ENCODE results near the gene VPS9D1. TPM values are rescaled to one million over a fixed set of nuclear protein-coding genes. Genes with fewer than 3 reads are reported as not detected.
"Not testable (repeated sequence)": the region's sequence is repeated elsewhere in the genome, so short reads cannot be mapped to it uniquely, and the experiment has no call there.

The VPS9D1 gene
- total RNA-seq, 1 donor from 2014 or later: 11.2 TPM

DNA sequence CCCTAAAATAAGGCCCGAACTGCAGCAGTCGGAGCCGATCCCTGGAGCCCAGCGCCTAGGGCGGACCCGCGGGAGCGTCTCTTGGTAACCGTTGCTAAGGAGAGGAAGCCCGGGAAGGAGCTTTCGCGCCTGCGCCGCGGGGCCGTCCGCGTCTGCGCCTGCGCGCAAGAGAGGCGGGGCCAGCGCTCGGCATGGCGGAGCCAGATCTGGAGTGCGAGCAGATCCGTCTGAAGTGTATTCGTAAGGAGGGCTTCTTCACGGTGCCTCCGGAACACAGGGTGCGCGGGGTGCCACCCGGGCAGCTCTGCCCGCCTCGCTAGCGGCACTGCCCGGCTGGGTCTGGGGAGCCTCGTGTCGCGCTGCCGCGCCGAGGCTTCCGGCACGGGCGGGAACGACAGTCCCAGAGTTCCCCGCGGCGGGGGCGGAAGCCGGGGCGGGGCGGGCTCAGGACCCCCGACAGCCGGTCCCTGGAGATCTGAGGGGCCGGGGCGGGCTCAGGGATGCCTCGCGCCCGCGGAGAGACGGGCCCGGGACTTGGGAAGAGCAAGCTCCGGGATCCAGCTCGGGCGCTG lies 34.1 kb downstream of the VPS9D1 start, which contains the start of gene CDK10:
CDK10 (plus strand) TSS at position 170 of the 572 bp plus-strand sequence; CDS start at position 192, 22 bp downstream.
- peak; percentile 97 for ATAC-seq (ENCODE audit: poor library complexity)
- peak; percentile 90 for DNase-seq
- intact Hi-C loops (cut with DNase I): no loop called here

GRCh38 chr16:89685916-89686315 lies 34.8 kb downstream of the VPS9D1 start:
- intact Hi-C loops (cut with DNase I): no loop called here
- ATAC-seq (ENCODE audit: poor library complexity): no peak
- no peak for DNase-seq

DNA sequence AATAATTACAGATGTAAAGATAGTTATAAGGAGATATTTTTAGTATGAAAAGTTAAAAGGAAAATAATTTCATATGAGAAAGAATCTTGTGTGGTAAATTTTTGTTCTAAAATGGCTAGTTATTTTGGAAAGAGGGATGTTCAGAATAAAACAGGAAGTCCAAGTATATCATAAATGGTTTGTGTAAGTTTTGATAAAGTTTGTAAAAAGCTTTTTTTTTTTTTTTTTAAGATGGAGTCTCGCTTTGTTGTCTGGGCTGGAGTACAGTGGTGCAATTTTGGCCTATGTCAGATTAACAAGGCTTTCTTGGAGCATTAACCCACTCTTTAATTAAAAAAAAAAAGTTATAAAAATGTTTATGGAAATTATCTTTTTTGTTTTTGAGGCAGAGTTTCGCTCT lies 42.4 kb downstream of the VPS9D1 start:
- ATAC-seq (ENCODE audit: poor library complexity): no peak
- intact Hi-C loops (cut with DNase I): no loop called here

GRCh38 chr16:89672177-89672941 lies 48.3 kb downstream of the VPS9D1 start:
- DNase-seq (no peak), ATAC-seq (ENCODE audit: poor library complexity) (no peak)
- intact Hi-C loops (cut with DNase I): no loop called here

More for the DNA sequence above, 42.4 kb downstream of the VPS9D1 start:
- DNase-seq: no peak

DNA sequence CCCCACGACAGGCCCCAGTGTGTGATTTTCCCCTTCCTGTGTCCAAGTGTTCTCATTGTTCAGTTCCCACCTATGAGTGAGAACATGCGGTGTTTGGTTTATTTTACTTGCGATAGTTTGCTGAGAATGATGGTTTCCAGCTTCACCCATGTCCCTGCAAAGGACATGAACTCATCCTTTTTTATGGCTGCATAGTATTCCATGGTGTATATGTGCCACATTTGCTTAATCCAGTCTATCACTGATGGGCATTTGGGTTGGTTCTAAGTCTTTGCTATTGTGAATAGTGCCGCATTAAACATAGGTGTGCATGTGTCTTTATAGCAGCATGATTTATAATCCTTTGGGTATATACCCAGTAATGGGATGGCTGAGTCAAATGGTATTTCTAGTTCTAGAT lies 49.1 kb downstream of the VPS9D1 start:
- intact Hi-C loops (cut with DNase I); ATAC-seq (ENCODE audit: poor library complexity); DNase-seq: not testable (repeated sequence)

DNA sequence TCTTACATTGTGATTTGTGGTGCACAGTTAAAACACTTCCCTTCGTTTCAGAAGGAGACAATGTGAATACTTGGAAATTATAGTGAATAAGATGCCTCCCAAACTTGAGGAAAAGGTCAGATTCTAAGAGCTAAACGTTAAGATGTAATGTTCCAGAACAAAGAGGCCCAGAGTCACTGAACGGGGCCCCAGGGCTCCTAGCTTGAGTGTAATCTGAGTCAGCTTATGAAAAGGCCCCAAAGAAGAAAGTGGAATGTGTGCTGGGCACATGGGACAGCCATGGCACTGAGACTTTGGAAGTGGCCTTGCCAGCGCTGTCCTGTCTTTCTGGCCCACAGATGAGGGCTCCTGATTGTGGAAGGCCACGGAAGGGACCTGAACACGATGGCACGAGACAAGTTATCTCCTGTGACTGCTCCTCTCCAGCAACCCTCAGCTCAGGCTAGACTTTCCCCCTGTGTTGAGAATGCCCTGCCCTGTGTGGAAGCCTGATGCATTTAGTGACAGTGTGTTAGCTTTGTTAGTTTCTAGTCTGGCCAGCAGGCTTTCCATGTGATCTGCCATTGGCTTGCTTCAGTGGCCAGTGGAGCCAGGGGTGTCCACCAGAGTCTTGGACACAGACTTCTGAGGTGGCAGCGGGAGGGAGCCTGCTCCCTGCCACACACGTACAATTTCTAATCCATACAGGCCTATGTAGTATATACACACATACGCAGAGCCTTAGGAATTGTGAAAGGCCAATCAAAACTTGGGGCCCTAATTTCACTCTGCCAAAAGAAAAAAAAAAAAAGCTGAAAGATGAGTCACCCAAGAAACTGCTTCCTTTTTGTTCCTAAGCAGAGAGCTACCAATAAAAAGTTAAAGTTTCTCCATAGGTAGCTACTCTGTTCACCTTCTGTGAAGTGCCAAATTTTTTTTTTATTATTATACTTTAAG lies 49.9 kb downstream of the VPS9D1 start:
- no peak for DNase-seq
- intact Hi-C loops (cut with DNase I): no loop called here
- ATAC-seq (ENCODE audit: poor library complexity): no peak

- no peak for ATAC-seq (ENCODE audit: poor library complexity)
- intact Hi-C loops (cut with DNase I): no loop called here
- DNase-seq: no peak
Measured at GRCh38 chr16:89669755-89670154, 50.9 kb downstream of the VPS9D1 start.

DNA sequence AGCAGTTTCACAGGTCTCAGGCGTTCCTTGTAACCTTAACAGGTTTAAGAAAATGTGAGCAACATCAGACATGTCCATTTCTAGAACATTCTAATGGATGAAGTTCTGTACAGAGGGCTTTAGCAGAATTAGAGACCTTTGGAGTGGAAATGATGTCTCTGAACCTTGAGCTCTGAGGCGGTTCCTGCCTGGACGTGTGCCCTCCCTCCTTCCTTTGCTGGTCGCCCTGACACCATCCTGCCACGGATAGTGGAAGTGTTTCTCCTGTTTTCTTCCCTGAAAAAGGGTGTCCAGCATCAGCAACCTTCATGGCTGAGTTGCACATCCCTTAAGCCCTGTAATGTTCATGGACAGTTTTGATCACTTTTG lies 51.9 kb downstream of the VPS9D1 start:
- intact Hi-C loops (cut with DNase I): no loop called here
- ATAC-seq (ENCODE audit: poor library complexity) (no peak), DNase-seq (no peak)

GRCh38 chr16:89667633-89668032 lies 53.1 kb downstream of the VPS9D1 start:
- intact Hi-C loops (cut with DNase I): no loop called here
- ATAC-seq (ENCODE audit: poor library complexity) (no peak), DNase-seq (no peak)

GRCh38 chr16:89667000-89667399 lies 53.7 kb downstream of the VPS9D1 start:
- ATAC-seq (ENCODE audit: poor library complexity); DNase-seq; intact Hi-C loops (cut with DNase I): not testable (repeated sequence)

GRCh38 chr16:89664238-89664637 lies 56.5 kb downstream of the VPS9D1 start:
- ATAC-seq (ENCODE audit: poor library complexity); intact Hi-C loops (cut with DNase I); DNase-seq: not testable (repeated sequence)

DNA sequence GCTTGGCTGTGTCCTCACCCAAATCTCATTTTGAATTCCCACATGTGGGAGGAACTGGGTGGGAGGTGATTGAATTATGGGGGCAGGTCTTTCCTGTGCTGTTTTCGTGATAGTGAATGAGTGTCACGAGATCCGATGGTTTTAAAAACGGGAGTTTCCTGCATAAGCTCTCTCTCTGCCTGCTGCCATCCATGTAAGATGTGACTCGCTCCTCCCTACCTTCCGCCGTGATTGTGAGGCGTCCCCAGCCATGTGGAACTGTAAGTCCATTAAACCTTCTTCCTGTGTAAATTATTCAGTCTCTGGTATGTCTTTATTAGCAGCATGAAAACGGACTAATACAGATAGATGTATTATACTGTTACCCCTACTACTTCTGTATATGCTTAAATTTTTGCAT lies 59.5 kb downstream of the VPS9D1 start:
- intact Hi-C loops (cut with DNase I): no loop called here
- ATAC-seq (ENCODE audit: poor library complexity) (no peak), DNase-seq (no peak)

- ATAC-seq (ENCODE audit: poor library complexity): no peak
- DNase-seq: no peak
- intact Hi-C loops (cut with DNase I): no loop called here
Measured at GRCh38 chr16:89660146-89660545, 60.6 kb downstream of the VPS9D1 start.

DNA sequence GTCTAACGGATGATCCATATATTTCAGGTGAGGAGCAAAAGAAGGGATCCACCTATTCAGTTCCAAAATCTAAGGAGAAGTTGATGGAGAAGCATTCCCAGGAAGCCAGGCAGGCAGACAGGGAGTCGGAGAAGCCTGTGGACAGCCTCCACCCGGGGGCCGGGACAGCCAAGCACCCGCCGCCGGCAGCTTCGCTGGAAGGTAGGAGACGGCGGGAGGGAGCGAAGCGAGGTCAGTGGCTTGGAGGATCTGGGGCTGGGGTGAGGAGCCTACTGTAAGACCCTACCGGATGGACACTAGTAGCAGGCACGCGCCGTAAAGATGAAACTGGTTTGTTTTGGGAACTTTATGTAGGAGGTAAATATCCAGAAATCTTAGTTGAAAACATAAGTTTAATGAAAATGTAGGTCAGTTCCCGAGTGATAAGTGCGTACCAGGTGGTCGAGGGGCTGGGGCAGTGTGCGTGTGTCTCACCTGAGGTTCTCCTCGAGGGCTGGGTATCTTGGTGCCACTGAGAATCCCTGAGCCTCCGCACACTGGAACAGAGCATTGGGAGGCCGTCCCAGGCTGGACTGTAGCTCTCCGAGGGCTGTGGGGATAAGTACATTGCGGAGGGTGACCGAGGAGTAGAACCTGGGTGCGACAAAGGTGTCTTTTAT lies 62.3 kb downstream of the VPS9D1 start:
- peak; percentile 14 for ATAC-seq (ENCODE audit: poor library complexity)

GRCh38 chr16:89657442-89658220 lies 63.1 kb downstream of the VPS9D1 start, which contains the start of the genes CHMP1A and SPATA33:
CHMP1A (minus strand) TSS chr16:89657708; CDS start chr16:89657588, 120 bp downstream.
SPATA33 (plus strand) TSS chr16:89657836; CDS start chr16:89657912, 76 bp downstream.
- intact Hi-C loops (cut with DNase I): no loop called here
- DNase-seq (peak; percentile 94), ATAC-seq (ENCODE audit: poor library complexity) (peak; percentile 99)

More for the DNA sequence above, 62.3 kb downstream of the VPS9D1 start:
- intact Hi-C loops (cut with DNase I): no loop called here
- no peak for DNase-seq
